ENCODE measurements around the gene EYS. TPM values are rescaled to one million over a fixed set of nuclear protein-coding genes. Genes with fewer than 3 reads are reported as not detected.

The EYS gene
- total and polyA plus RNA-seq, 2 of the 8 experiments (the other 6 are each of a cell fraction or from before 2014, with no cell fraction given): 0.05 to 0.13 TPM

- TF ChIP-seq CHD7 (IDR thresholded peaks at IDR 0.05; ENCODE audit: insufficient replicate concordance, low read length): no peak
These were observed 1961.2 kb downstream of the EYS start (continued) for GRCh38 chr6:63745784-63746183.

Data from H1 (cell line).